Vagina (tissue), 2 donors: Measurements from ENCODE around the gene PLEKHB1. TPM values are rescaled to one million over a fixed set of nuclear protein-coding genes. Genes with fewer than 3 reads are reported as not detected.

Source experiments
- DNase-seq, 2 donors: peaks; one replicate each; pipeline ENCODE4 v3.0.0-alpha.2; 2017; ENCODE audit errors: extremely low spot score in 2 of 2
- H3K27ac ChIP-seq: fragments of 200-600 bp; sonication (generic); one replicate; pipeline ENCODE4 v1.5.1; 2019
- H3K27me3 ChIP-seq: fragments of 200-600 bp; sonication (generic); one replicate; pipeline ENCODE4 v1.5.1; 2019
- H3K36me3 ChIP-seq, 2 donors: fragments of 200-600 bp; sonication (generic); one replicate each; pipeline ENCODE4 v1.5.1; 2017 to 2019
- H3K4me1 ChIP-seq: fragments of 200-600 bp; sonication (generic); one replicate; pipeline ENCODE4 v1.5.1; 2019
- H3K4me3 ChIP-seq, 2 donors: fragments of 200-600 bp; sonication (generic); 1 replicate in 1 of 2; 2 replicates in 1 of 2; pipeline ENCODE4 v1.5.1; 2016 to 2019
- H3K9me3 ChIP-seq: fragments of 200-600 bp; sonication (generic); one replicate; pipeline ENCODE4 v1.5.1; 2019
- CTCF ChIP-seq, 3 experiments: fragments of 450-650 bp in 2 of 3; fragments of 200-600 bp in 1 of 3; sonication (generic) in 1 of 3; IDR thresholded peaks; one replicate each; pipeline ENCODE4 v1.5.1; 2017 to 2019; ENCODE audit warnings: antibody characterized with exemption in 3 of 3, mild to moderate bottlenecking in 2 of 3, moderate library complexity in 2 of 3
- POLR2A ChIP-seq, 2 donors: fragments of 450-650 bp; IDR thresholded peaks; one replicate each; pipeline ENCODE4 v1.6.1; 2017; ENCODE audit warnings: antibody characterized with exemption in 2 of 2, mild to moderate bottlenecking in 2 of 2, moderate library complexity in 2 of 2
- POLR2AphosphoS5 ChIP-seq, 2 donors: sonication (generic); formaldehyde crosslinking; IDR thresholded peaks; one replicate each; pipeline ENCODE4 v1.9.0; 2017; ENCODE audit warnings: antibody characterized with exemption in 2 of 2, mild to moderate bottlenecking in 2 of 2, low read depth in 1 of 2; ENCODE audit not compliant: insufficient read depth in 1 of 2
- intact Hi-C: fragments of 100-400 bp; cut with DNase I; formaldehyde crosslinking; loops from one replicate; pipeline ENCODE4 v1.15.1; 2023
- total RNA-seq: library from RNA; depleted of rRNA; stranded (reverse); fragments of >200 nt; gene quantifications from one replicate; pipeline ENCODE4 v1.2.3, GENCODE V29; 2016

PLEKHB1 gene
- total RNA-seq, 1 donor from 2014 or later: 7.9 TPM

- H3K36me3 ChIP-seq: peaks cover 0 to 6% of the 10 kb centered on the region in 2 donors
Measured at GRCh38 chr11:73693899-73694525, 47.6 kb downstream of the PLEKHB1 start.

GRCh38 chr11:73705053-73705452, 58.7 kb downstream of the PLEKHB1 start:
- no peak overlapping the region for H3K27ac ChIP-seq
- TF ChIP-seq POLR2A (IDR thresholded peaks at IDR 0.05) (no peak), CTCF (IDR thresholded peaks at IDR 0.05) (no peak), POLR2AphosphoS5 (IDR thresholded peaks at IDR 0.05; ENCODE audit: insufficient read depth in 1 of 2, low read depth in 1 of 2) (no peak)

More at GRCh38 chr11:73693899-73694525, 47.6 kb downstream of the PLEKHB1 start:
- Histone ChIP-seq H3K27me3 (no peaks in the 10 kb centered on the region), H3K4me1 (no peaks in the 10 kb centered on the region), H3K4me3 (no peak overlapping the region), H3K27ac (no peak overlapping the region), H3K9me3 (no peaks in the 10 kb centered on the region)
- DNase-seq: no peak
- no peak for TF ChIP-seq POLR2A (IDR thresholded peaks at IDR 0.05)
- no peak for TF ChIP-seq POLR2AphosphoS5 (IDR thresholded peaks at IDR 0.05; ENCODE audit: insufficient read depth in 1 of 2, low read depth in 1 of 2)
- no peak for TF ChIP-seq CTCF (IDR thresholded peaks at IDR 0.05)
- intact Hi-C loops: no loop called here

GRCh38 chr11:73710964-73711363, 64.6 kb downstream of the PLEKHB1 start:
- peaks cover 0 to 36% of the 10 kb centered on the region in 2 donors for H3K36me3 ChIP-seq
- intact Hi-C loops: no loop called here
- H3K9me3 ChIP-seq: no peaks in the 10 kb centered on the region
- no peaks in the 10 kb centered on the region for H3K4me1 ChIP-seq
- H3K27ac ChIP-seq: no peak overlapping the region
- no peak overlapping the region for H3K4me3 ChIP-seq
- TF ChIP-seq CTCF (IDR thresholded peaks at IDR 0.05) (no peak), POLR2A (IDR thresholded peaks at IDR 0.05) (no peak), POLR2AphosphoS5 (IDR thresholded peaks at IDR 0.05; ENCODE audit: insufficient read depth in 1 of 2, low read depth in 1 of 2) (no peak)
- H3K27me3 ChIP-seq: no peaks in the 10 kb centered on the region
- no peak for DNase-seq

More at GRCh38 chr11:73705053-73705452, 58.7 kb downstream of the PLEKHB1 start:
- intact Hi-C loops: no loop called here
- Histone ChIP-seq H3K36me3 (peaks cover 0 to 26% of the 10 kb centered on the region in 2 donors), H3K4me1 (no peaks in the 10 kb centered on the region), H3K27me3 (no peaks in the 10 kb centered on the region), H3K9me3 (no peaks in the 10 kb centered on the region), H3K4me3 (no peak overlapping the region)
- no peak for DNase-seq

Other genes starting within 250 kb of the PLEKHB1 start
- 21.4 TPM for gene FAM168A, start 48.5 kb upstream of the PLEKHB1 start, total RNA-seq
- gene RAB6A, start 114.5 kb downstream of the PLEKHB1 start, total RNA-seq: 148 TPM
- gene MRPL48, start 141.3 kb downstream of the PLEKHB1 start, total RNA-seq: 23.3 TPM
- gene COA4, start 230.3 kb downstream of the PLEKHB1 start, total RNA-seq: 53.3 TPM
- 4.2 TPM for gene PAAF1, start 230.4 kb downstream of the PLEKHB1 start, total RNA-seq